GM12878 (cell line): ENCODE measurements around the gene LCN1.

Source experiments
- CHD1 ChIP-seq: IDR thresholded peaks from 2 replicates; pipeline ENCODE4 v1.6.1; 2012; ENCODE audit warnings: low read depth, low read length, improper control_type of control experiment
- JUNB ChIP-seq: IDR thresholded peaks from 2 replicates; pipeline ENCODE4 v1.6.1; 2016; ENCODE audit warnings: antibody characterized with exemption, mild to moderate bottlenecking
- POLR2A ChIP-seq: IDR thresholded peaks from 2 replicates; pipeline ENCODE4 v1.6.1; 2011; ENCODE audit warnings: low read depth, mild to moderate bottlenecking, low read length
- SIN3A ChIP-seq: IDR thresholded peaks from 2 replicates; pipeline ENCODE4 v1.6.1; 2012; ENCODE audit warnings: low read depth, low read length, improper control_type of control experiment
- SP1 ChIP-seq: IDR thresholded peaks from one replicate; pipeline ENCODE4 v1.6.1; 2011; ENCODE audit warnings: low read depth, low read length
- TCF3 ChIP-seq: IDR thresholded peaks from 2 replicates; pipeline ENCODE4 v1.6.1; 2012; ENCODE audit warnings: low read depth, mild to moderate bottlenecking, low read length, borderline replicate concordance; ENCODE audit not compliant: insufficient read depth
- ZNF217 ChIP-seq: fragments of 450-650 bp; IDR thresholded peaks from 2 replicates; pipeline ENCODE4 v1.6.1; 2017; ENCODE audit warnings: antibody characterized with exemption, mild to moderate bottlenecking
- ZNF24 ChIP-seq: fragments of 450-650 bp; IDR thresholded peaks from 2 replicates; pipeline ENCODE4 v1.6.1; 2017; ENCODE audit warnings: antibody characterized with exemption, mild to moderate bottlenecking
- ZZZ3 ChIP-seq: IDR thresholded peaks from 2 replicates; pipeline ENCODE4 v1.6.1; 2011; ENCODE audit warnings: low read depth; ENCODE audit not compliant: control insufficient read depth, insufficient read length
- TF ChIP-seq, protein P1 (sequence below): IDR thresholded peaks from 2 replicates; pipeline ENCODE4 v1.6.1; 2012; ENCODE audit warnings: improper control_type of control experiment, low read depth, low read length; ENCODE audit not compliant: insufficient replicate concordance
- TF ChIP-seq, protein P2 (sequence below): fragments of 450-650 bp; IDR thresholded peaks from 2 replicates; pipeline ENCODE4 v1.6.1; 2016; ENCODE audit warnings: mild to moderate bottlenecking
- TF ChIP-seq, protein P3 (sequence below): fragments of 450-650 bp; IDR thresholded peaks from 2 replicates; pipeline ENCODE4 v1.6.1; 2016; ENCODE audit warnings: mild to moderate bottlenecking, moderate library complexity, borderline replicate concordance
- TF ChIP-seq, protein P4 (sequence below), 3 experiments: IDR thresholded peaks in 2 of 3; conservative IDR thresholded peaks in 1 of 3; 2 replicates each; pipeline ENCODE4 v1.5.1; 2011; ENCODE audit warnings: low read depth in 3 of 3, low read length in 3 of 3, mild to moderate bottlenecking in 3 of 3, control low read depth in 2 of 3, moderate library complexity in 2 of 3, inconsistent platforms in 1 of 3, mixed read lengths in 1 of 3; ENCODE audit not compliant: control insufficient read depth in 2 of 3, insufficient read depth in 1 of 3; ENCODE audit errors: extremely low read depth in 1 of 3

DNA sequence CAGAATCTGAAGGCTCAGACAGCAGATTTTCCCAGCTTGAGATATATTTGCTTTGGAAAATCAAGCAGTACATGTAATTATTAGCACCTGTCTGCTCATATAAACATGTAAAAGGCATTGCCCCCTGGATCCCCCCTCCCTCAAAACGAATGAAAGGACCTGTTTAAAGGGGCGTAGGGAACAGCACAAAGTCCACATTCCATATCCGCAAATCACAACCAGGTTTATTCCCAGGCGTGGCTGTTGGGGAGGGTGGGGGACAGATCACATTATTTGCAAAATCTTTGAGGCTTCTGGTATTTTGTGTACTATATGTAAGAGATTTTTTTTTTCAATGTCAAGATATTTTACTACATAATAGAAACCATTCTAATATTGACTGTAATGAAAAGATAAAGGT lies 29.5 kb upstream of the LCN1 start:
- TF ChIP-seq JUNB = no peak
- TF ChIP-seq POLR2A = no peak
- TF ChIP-seq ZNF24 = no peak
- TF ChIP-seq SP1 = no peak
- TF ChIP-seq ZZZ3 = no peak
- TF ChIP-seq, protein P1, sequence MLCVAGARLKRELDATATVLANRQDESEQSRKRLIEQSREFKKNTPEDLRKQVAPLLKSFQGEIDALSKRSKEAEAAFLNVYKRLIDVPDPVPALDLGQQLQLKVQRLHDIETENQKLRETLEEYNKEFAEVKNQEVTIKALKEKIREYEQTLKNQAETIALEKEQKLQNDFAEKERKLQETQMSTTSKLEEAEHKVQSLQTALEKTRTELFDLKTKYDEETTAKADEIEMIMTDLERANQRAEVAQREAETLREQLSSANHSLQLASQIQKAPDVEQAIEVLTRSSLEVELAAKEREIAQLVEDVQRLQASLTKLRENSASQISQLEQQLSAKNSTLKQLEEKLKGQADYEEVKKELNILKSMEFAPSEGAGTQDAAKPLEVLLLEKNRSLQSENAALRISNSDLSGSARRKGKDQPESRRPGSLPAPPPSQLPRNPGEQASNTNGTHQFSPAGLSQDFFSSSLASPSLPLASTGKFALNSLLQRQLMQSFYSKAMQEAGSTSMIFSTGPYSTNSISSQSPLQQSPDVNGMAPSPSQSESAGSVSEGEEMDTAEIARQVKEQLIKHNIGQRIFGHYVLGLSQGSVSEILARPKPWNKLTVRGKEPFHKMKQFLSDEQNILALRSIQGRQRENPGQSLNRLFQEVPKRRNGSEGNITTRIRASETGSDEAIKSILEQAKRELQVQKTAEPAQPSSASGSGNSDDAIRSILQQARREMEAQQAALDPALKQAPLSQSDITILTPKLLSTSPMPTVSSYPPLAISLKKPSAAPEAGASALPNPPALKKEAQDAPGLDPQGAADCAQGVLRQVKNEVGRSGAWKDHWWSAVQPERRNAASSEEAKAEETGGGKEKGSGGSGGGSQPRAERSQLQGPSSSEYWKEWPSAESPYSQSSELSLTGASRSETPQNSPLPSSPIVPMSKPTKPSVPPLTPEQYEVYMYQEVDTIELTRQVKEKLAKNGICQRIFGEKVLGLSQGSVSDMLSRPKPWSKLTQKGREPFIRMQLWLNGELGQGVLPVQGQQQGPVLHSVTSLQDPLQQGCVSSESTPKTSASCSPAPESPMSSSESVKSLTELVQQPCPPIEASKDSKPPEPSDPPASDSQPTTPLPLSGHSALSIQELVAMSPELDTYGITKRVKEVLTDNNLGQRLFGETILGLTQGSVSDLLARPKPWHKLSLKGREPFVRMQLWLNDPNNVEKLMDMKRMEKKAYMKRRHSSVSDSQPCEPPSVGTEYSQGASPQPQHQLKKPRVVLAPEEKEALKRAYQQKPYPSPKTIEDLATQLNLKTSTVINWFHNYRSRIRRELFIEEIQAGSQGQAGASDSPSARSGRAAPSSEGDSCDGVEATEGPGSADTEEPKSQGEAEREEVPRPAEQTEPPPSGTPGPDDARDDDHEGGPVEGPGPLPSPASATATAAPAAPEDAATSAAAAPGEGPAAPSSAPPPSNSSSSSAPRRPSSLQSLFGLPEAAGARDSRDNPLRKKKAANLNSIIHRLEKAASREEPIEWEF = no peak
- TF ChIP-seq, protein P2, sequence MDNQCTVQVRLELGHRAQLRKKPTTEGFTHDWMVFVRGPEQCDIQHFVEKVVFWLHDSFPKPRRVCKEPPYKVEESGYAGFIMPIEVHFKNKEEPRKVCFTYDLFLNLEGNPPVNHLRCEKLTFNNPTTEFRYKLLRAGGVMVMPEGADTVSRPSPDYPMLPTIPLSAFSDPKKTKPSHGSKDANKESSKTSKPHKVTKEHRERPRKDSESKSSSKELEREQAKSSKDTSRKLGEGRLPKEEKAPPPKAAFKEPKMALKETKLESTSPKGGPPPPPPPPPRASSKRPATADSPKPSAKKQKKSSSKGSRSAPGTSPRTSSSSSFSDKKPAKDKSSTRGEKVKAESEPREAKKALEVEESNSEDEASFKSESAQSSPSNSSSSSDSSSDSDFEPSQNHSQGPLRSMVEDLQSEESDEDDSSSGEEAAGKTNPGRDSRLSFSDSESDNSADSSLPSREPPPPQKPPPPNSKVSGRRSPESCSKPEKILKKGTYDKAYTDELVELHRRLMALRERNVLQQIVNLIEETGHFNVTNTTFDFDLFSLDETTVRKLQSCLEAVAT = no peak
- TF ChIP-seq CHD1 = no peak
- TF ChIP-seq TCF3 = no peak
- no peak for TF ChIP-seq SIN3A
- TF ChIP-seq, protein P3, sequence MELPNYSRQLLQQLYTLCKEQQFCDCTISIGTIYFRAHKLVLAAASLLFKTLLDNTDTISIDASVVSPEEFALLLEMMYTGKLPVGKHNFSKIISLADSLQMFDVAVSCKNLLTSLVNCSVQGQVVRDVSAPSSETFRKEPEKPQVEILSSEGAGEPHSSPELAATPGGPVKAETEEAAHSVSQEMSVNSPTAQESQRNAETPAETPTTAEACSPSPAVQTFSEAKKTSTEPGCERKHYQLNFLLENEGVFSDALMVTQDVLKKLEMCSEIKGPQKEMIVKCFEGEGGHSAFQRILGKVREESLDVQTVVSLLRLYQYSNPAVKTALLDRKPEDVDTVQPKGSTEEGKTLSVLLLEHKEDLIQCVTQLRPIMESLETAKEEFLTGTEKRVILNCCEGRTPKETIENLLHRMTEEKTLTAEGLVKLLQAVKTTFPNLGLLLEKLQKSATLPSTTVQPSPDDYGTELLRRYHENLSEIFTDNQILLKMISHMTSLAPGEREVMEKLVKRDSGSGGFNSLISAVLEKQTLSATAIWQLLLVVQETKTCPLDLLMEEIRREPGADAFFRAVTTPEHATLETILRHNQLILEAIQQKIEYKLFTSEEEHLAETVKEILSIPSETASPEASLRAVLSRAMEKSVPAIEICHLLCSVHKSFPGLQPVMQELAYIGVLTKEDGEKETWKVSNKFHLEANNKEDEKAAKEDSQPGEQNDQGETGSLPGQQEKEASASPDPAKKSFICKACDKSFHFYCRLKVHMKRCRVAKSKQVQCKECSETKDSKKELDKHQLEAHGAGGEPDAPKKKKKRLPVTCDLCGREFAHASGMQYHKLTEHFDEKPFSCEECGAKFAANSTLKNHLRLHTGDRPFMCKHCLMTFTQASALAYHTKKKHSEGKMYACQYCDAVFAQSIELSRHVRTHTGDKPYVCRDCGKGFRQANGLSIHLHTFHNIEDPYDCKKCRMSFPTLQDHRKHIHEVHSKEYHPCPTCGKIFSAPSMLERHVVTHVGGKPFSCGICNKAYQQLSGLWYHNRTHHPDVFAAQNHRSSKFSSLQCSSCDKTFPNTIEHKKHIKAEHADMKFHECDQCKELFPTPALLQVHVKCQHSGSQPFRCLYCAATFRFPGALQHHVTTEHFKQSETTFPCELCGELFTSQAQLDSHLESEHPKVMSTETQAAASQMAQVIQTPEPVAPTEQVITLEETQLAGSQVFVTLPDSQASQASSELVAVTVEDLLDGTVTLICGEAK = no peak
- no peak for TF ChIP-seq ZNF217
- TF ChIP-seq, protein P4, sequence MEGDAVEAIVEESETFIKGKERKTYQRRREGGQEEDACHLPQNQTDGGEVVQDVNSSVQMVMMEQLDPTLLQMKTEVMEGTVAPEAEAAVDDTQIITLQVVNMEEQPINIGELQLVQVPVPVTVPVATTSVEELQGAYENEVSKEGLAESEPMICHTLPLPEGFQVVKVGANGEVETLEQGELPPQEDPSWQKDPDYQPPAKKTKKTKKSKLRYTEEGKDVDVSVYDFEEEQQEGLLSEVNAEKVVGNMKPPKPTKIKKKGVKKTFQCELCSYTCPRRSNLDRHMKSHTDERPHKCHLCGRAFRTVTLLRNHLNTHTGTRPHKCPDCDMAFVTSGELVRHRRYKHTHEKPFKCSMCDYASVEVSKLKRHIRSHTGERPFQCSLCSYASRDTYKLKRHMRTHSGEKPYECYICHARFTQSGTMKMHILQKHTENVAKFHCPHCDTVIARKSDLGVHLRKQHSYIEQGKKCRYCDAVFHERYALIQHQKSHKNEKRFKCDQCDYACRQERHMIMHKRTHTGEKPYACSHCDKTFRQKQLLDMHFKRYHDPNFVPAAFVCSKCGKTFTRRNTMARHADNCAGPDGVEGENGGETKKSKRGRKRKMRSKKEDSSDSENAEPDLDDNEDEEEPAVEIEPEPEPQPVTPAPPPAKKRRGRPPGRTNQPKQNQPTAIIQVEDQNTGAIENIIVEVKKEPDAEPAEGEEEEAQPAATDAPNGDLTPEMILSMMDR (IDR thresholded peaks at IDR 0.05 in 2 of 3, conservative IDR thresholded peaks at IDR 0.05 in 1 of 3; ENCODE audit: control insufficient read depth in 2 of 3, extremely low read depth in 1 of 3, insufficient read depth in 1 of 3, low read depth in 3 of 3, low read length in 3 of 3) = no peak
